SK-N-MC (cell line): ENCODE data around the gene SFRP5.

Experiments used
- EZH2 ChIP-seq: fragments of 200-600 bp; sonication (generic); IDR thresholded peaks from one replicate; pipeline ENCODE4 v1.6.1; 2017; ENCODE audit warnings: antibody characterized with exemption
- FOXP2 ChIP-seq: optimal IDR thresholded peaks from 2 replicates; pipeline ENCODE3; 2011; ENCODE audit warnings: mild to moderate bottlenecking, moderate library complexity; ENCODE audit not compliant: insufficient read depth; ENCODE audit errors: extremely low read length, control extremely low read depth
- POLR2AphosphoS5 ChIP-seq: IDR thresholded peaks from 2 replicates; pipeline ENCODE4 v1.6.1; 2012; ENCODE audit warnings: mild to moderate bottlenecking, low read depth, low read length, borderline replicate concordance

GRCh38 chr10:97748116-97748515 lies 23.7 kb downstream of the SFRP5 start:
- no peak for TF ChIP-seq EZH2
- no peak for TF ChIP-seq POLR2AphosphoS5
- TF ChIP-seq FOXP2 = no peak
